RWPE2 (cell line): Measurements from ENCODE around the gene NHERF2.
A peak's percentile ranks its signal among the peaks of the same experiment; 100 is the strongest.

ENCODE experiments used
- ATAC-seq: fragments of 200-7000 bp; cut with Tn5 transposase; 3 replicates; pipeline ENCODE4 v1.9.1; 2021; ENCODE audit warnings: low read depth
- DNase-seq: peaks from one replicate; pipeline ENCODE4 v3.0.0-alpha.2; 2020; ENCODE audit warnings: low spot score
- H3K27ac ChIP-seq: fragments of 450-650 bp; 2 replicates; pipeline ENCODE4 v1.5.1; 2017; ENCODE audit warnings: mild to moderate bottlenecking; ENCODE audit not compliant: poor library complexity, severe bottlenecking
- H3K27me3 ChIP-seq: fragments of 250-450 bp; sonication (Bioruptor Pico); 2 replicates; pipeline ENCODE4 v1.5.1; 2021; ENCODE audit warnings: mild to moderate bottlenecking, moderate library complexity; ENCODE audit not compliant: insufficient read depth, poor library complexity, severe bottlenecking
- H3K36me3 ChIP-seq: fragments of 250-450 bp; sonication (Bioruptor Pico); 2 replicates; pipeline ENCODE4 v1.5.1; 2020; ENCODE audit warnings: low read depth, mild to moderate bottlenecking, moderate library complexity
- H3K4me1 ChIP-seq: fragments of 250-450 bp; sonication (Bioruptor Pico); 2 replicates; pipeline ENCODE4 v1.5.1; 2021; ENCODE audit warnings: mild to moderate bottlenecking, moderate library complexity; ENCODE audit not compliant: insufficient read depth, poor library complexity, severe bottlenecking
- H3K4me3 ChIP-seq: fragments of 250-450 bp; sonication (Bioruptor Pico); 2 replicates; pipeline ENCODE4 v1.5.1; 2021; ENCODE audit warnings: mild to moderate bottlenecking, moderate library complexity; ENCODE audit not compliant: severe bottlenecking
- H3K9me3 ChIP-seq: fragments of 250-450 bp; sonication (Bioruptor Pico); 2 replicates; pipeline ENCODE4 v1.5.1; 2021; ENCODE audit warnings: mild to moderate bottlenecking, moderate library complexity; ENCODE audit not compliant: severe bottlenecking
- CTCF ChIP-seq: fragments of 450-650 bp; IDR thresholded peaks from one replicate; pipeline ENCODE4 v1.5.1; 2017; ENCODE audit warnings: mild to moderate bottlenecking, moderate library complexity; ENCODE audit not compliant: poor library complexity, severe bottlenecking

NHERF2 gene

GRCh38 chr16:2084895-2085625 lies 58.4 kb downstream of the NHERF2 start:
- H3K4me3 ChIP-seq = no peak overlapping the region
- no peak overlapping the region for H3K27ac ChIP-seq
- peaks cover 61% of the 10 kb centered on the region for H3K36me3 ChIP-seq
- no peak for DNase-seq
- no peaks in the 10 kb centered on the region for H3K27me3 ChIP-seq
- peaks cover 6% of the 10 kb centered on the region for H3K4me1 ChIP-seq
- no peak for ATAC-seq
- no peak for TF ChIP-seq CTCF
- H3K9me3 ChIP-seq = no peaks in the 10 kb centered on the region

- no peak overlapping the region for H3K4me3 ChIP-seq
- DNase-seq = no peak
- no peaks in the 10 kb centered on the region for H3K27me3 ChIP-seq
- H3K9me3 ChIP-seq = no peaks in the 10 kb centered on the region
- no peak for TF ChIP-seq CTCF
- H3K27ac ChIP-seq = no peak overlapping the region
- H3K36me3 ChIP-seq = peaks cover 67% of the 10 kb centered on the region
- ATAC-seq = peak; percentile 9; the same call in 1 of the 3 replicates
- peaks cover 6% of the 10 kb centered on the region for H3K4me1 ChIP-seq
Observed at GRCh38 chr16:2085669-2086068, 59.0 kb downstream of the NHERF2 start.

GRCh38 chr16:2086106-2086742 lies 59.5 kb downstream of the NHERF2 start:
- no peak for DNase-seq
- H3K9me3 ChIP-seq = no peaks in the 10 kb centered on the region
- TF ChIP-seq CTCF = no peak
- no peak for ATAC-seq
- H3K4me3 ChIP-seq = no peak overlapping the region
- peaks cover 6% of the 10 kb centered on the region for H3K4me1 ChIP-seq
- peaks cover 69% of the 10 kb centered on the region for H3K36me3 ChIP-seq
- no peaks in the 10 kb centered on the region for H3K27me3 ChIP-seq
- no peak overlapping the region for H3K27ac ChIP-seq

GRCh38 chr16:2086812-2087747 lies 60.4 kb downstream of the NHERF2 start:
- Histone ChIP-seq H3K9me3 (no peaks in the 10 kb centered on the region), H3K36me3 (peaks cover 69% of the 10 kb centered on the region), H3K27ac (no peak overlapping the region), H3K27me3 (no peaks in the 10 kb centered on the region), H3K4me1 (peaks cover 4% of the 10 kb centered on the region), H3K4me3 (no peak overlapping the region)
- no peak for DNase-seq
- ATAC-seq = no peak
- no peak for TF ChIP-seq CTCF
